Measurements from ENCODE around the gene RAPGEF3.

GRCh38 chr12:47758834-47759690 is at the start of gene RAPGEF3:
- peak in 2 of 4 donors; percentile 42 to 49 for TF ChIP-seq POLR2A (IDR thresholded peaks at IDR 0.05)
- peak in 2 of 4 donors; percentile 2 to 8 for TF ChIP-seq EP300 (IDR thresholded peaks at IDR 0.05)
- TF ChIP-seq CTCF (IDR thresholded peaks at IDR 0.05) = peak; percentile 21 to 83 (median 72)
- TF ChIP-seq POLR2AphosphoS5 (IDR thresholded peaks at IDR 0.05) = peak; percentile 66 to 78

All from upper lobe of left lung (tissue), 4 donors.